ENCODE measurements around the gene EXOC4.

DNA sequence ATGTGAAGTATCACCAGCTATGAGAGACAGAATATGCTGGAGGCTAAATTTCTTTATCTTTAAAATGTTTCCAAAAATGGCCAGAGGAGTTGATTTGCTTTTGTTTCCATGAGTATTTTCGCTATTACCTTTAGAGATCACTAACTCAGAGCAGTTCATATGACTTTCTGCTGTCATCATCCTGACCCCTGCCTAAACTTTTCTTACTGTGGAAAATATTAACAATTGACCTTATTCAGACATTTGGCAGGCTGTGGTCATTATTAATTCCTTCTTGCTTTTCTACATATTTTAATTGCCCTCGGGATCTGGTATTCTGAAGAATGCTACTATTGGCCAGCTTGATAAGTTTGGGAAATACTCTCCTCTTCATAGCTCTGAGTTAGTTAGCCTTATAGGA is 156.5 kb downstream of the EXOC4 start:
- TF ChIP-seq, protein P1, sequence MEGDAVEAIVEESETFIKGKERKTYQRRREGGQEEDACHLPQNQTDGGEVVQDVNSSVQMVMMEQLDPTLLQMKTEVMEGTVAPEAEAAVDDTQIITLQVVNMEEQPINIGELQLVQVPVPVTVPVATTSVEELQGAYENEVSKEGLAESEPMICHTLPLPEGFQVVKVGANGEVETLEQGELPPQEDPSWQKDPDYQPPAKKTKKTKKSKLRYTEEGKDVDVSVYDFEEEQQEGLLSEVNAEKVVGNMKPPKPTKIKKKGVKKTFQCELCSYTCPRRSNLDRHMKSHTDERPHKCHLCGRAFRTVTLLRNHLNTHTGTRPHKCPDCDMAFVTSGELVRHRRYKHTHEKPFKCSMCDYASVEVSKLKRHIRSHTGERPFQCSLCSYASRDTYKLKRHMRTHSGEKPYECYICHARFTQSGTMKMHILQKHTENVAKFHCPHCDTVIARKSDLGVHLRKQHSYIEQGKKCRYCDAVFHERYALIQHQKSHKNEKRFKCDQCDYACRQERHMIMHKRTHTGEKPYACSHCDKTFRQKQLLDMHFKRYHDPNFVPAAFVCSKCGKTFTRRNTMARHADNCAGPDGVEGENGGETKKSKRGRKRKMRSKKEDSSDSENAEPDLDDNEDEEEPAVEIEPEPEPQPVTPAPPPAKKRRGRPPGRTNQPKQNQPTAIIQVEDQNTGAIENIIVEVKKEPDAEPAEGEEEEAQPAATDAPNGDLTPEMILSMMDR (conservative IDR thresholded peaks at IDR 0.05 in 1 of 2, IDR thresholded peaks at IDR 0.05 in 1 of 2; ENCODE audit: low read depth in 1 of 2, low read length in 2 of 2): no peak
- TF ChIP-seq EZH2 (IDR thresholded peaks at IDR 0.05; ENCODE audit: low read length, missing control alignments): no peak

Measured in fibroblast of lung (primary cell).